Upper lobe of left lung (tissue), 6 donors: ENCODE measurements around the gene ESYT1. TPM values are rescaled to one million over a fixed set of nuclear protein-coding genes. Genes with fewer than 3 reads are reported as not detected.
A peak's percentile ranks its signal among the peaks of the same experiment; 100 is the strongest.
"Not testable (repeated sequence)": the region's sequence is repeated elsewhere in the genome, so short reads cannot be mapped to it uniquely, and the experiment has no call there.

Experiments
- ATAC-seq, 2 donors: fragments of 200-7000 bp; cut with Tn5 transposase; one replicate each; pipeline ENCODE4 v1.9.1; 2022; ENCODE audit warnings: mild to moderate bottlenecking in 2 of 2, moderate library complexity in 2 of 2; ENCODE audit not compliant: low FRiP score in 2 of 2
- DNase-seq, 2 donors: peaks; one replicate each; pipeline ENCODE4 v3.0.0-alpha.2; 2019 to 2020
- H3K27ac ChIP-seq, 4 donors: fragments of 200-600 bp; sonication (generic); one replicate each; pipeline ENCODE4 v1.5.1; 2016 to 2019
- H3K27me3 ChIP-seq, 4 donors: fragments of 200-600 bp; sonication (generic); one replicate each; pipeline ENCODE4 v1.5.1; 2017 to 2019
- H3K36me3 ChIP-seq, 4 donors: fragments of 200-600 bp; sonication (generic); one replicate each; pipeline ENCODE4 v1.5.1; 2016 to 2019
- H3K4me1 ChIP-seq, 4 donors: fragments of 200-600 bp; sonication (generic); one replicate each; pipeline ENCODE4 v1.5.1; 2018 to 2019
- H3K4me3 ChIP-seq, 4 donors: fragments of 200-600 bp; sonication (generic); one replicate each; pipeline ENCODE4 v1.5.1; 2017 to 2019; ENCODE audit warnings: mild to moderate bottlenecking in 2 of 4, moderate library complexity in 1 of 4
- H3K9me3 ChIP-seq, 4 donors: fragments of 200-600 bp; sonication (generic); one replicate each; pipeline ENCODE4 v1.5.1; 2018 to 2019
- CTCF ChIP-seq, 6 experiments: fragments of 450-650 bp in 4 of 6; fragments of 200-600 bp in 2 of 6; sonication (generic) in 2 of 6; IDR thresholded peaks; one replicate each; pipeline ENCODE4 v1.5.1; 2016 to 2019; ENCODE audit warnings: antibody characterized with exemption in 6 of 6
- EP300 ChIP-seq, 4 donors: sonication (generic); formaldehyde crosslinking; IDR thresholded peaks; one replicate each; pipeline ENCODE4 v1.5.1; 2017; ENCODE audit warnings: antibody characterized with exemption in 4 of 4, control low read depth in 2 of 4
- POLR2A ChIP-seq, 4 donors: fragments of 450-650 bp; IDR thresholded peaks; one replicate each; pipeline ENCODE4 v1.5.1; 2016 to 2017; ENCODE audit warnings: antibody characterized with exemption in 4 of 4, mild to moderate bottlenecking in 2 of 4
- POLR2AphosphoS5 ChIP-seq, 2 donors: sonication (generic); formaldehyde crosslinking; IDR thresholded peaks; one replicate each; pipeline ENCODE4 v1.5.1; 2017; ENCODE audit warnings: antibody characterized with exemption in 2 of 2
- WGBS, 2 donors: methylation state at CpG; one replicate each; pipeline ENCODE4 v1.1.5; 2017 to 2018; 5-methylcytosine and 5-hydroxymethylcytosine counted together
- total RNA-seq, 6 donors: library from RNA; depleted of rRNA in 4 of 6; stranded (reverse); fragments of >200 nt in 4 of 6; gene quantifications; one replicate each; pipeline versions ENCODE4 v1.1.0 to v1.2.1, GENCODE V29; 2016 to 2021
- donor health status: DM: no; HTN: no; CAD: no; lungs with moderate emphysema.
- donor health status: DM: no; HTN: yes; CAD: no; lungs with severe emphysema.

Gene ESYT1
- total RNA-seq, 6 donors from 2014 or later: 73.9 to 132 (median 112) TPM

- peaks cover 43 to 59% (median 53%) of the 10 kb centered on the region in 4 donors for H3K36me3 ChIP-seq
Measured at GRCh38 chr12:56107242-56107641, 20.8 kb upstream of the ESYT1 start.

GRCh38 chr12:56110571-56110970 is 17.5 kb upstream of the ESYT1 start:
- peaks cover 43 to 76% (median 62%) of the 10 kb centered on the region in 4 donors for H3K36me3 ChIP-seq
- peaks cover 9 to 17% (median 10%) of the 10 kb centered on the region in 4 donors for H3K4me1 ChIP-seq
- H3K27me3 ChIP-seq: no peaks in the 10 kb centered on the region
- no peak for ATAC-seq
- no peaks in the 10 kb centered on the region for H3K9me3 ChIP-seq
- no peak overlapping the region for H3K4me3 ChIP-seq
- TF ChIP-seq POLR2A (IDR thresholded peaks at IDR 0.05) (no peak), POLR2AphosphoS5 (IDR thresholded peaks at IDR 0.05) (no peak)
- 90% methylated on average over 5 of the region's 5 CpGs for WGBS, 2 donors
- no peak for DNase-seq
- H3K27ac ChIP-seq: no peak overlapping the region

More at GRCh38 chr12:56107242-56107641, 20.8 kb upstream of the ESYT1 start:
- H3K27me3 ChIP-seq: no peaks in the 10 kb centered on the region
- H3K4me3 ChIP-seq: no peak overlapping the region
- no peaks in the 10 kb centered on the region for H3K9me3 ChIP-seq
- no peak for TF ChIP-seq POLR2A (IDR thresholded peaks at IDR 0.05)
- no peak for TF ChIP-seq POLR2AphosphoS5 (IDR thresholded peaks at IDR 0.05)
- no peak for TF ChIP-seq CTCF (IDR thresholded peaks at IDR 0.05)
- no peak for TF ChIP-seq EP300 (IDR thresholded peaks at IDR 0.05)
- 98 to 100% methylated on average over 3 of the region's 3 CpGs for WGBS, 2 donors
- no peak overlapping the region for H3K27ac ChIP-seq
- no peak for ATAC-seq
- peaks cover 16 to 28% (median 19%) of the 10 kb centered on the region in 4 donors for H3K4me1 ChIP-seq
- no peak for DNase-seq

- peaks cover 26 to 52% (median 41%) of the 10 kb centered on the region in 4 donors for H3K36me3 ChIP-seq
- WGBS, 2 donors: 96% methylated on average over 1 of the region's 1 CpG
- H3K27me3 ChIP-seq: no peaks in the 10 kb centered on the region
- no peak for ATAC-seq
- no peak overlapping the region for H3K4me3 ChIP-seq
- no peak for TF ChIP-seq EP300 (IDR thresholded peaks at IDR 0.05)
- H3K9me3 ChIP-seq: no peaks in the 10 kb centered on the region
- peaks cover 5 to 17% (median 15%) of the 10 kb centered on the region in 4 donors for H3K4me1 ChIP-seq
- H3K27ac ChIP-seq: no peak overlapping the region
- no peak for DNase-seq
Measured at GRCh38 chr12:56114084-56114483, 14.0 kb upstream of the ESYT1 start.

- Histone ChIP-seq H3K9me3 (no peaks in the 10 kb centered on the region), H3K36me3 (peaks cover 16 to 44% (median 30%) of the 10 kb centered on the region in 4 donors), H3K27ac (peak overlapping the region; percentile 94 to 97 (median 96)), H3K4me1 (peaks cover 16 to 30% (median 27%) of the 10 kb centered on the region in 4 donors), H3K4me3 (peak overlapping the region in 3 of 4 donors; percentile 68 to 86 (median 75)), H3K27me3 (no peaks in the 10 kb centered on the region)
- ATAC-seq: no peak
- no peak for DNase-seq
- TF ChIP-seq POLR2AphosphoS5 (IDR thresholded peaks at IDR 0.05): no peak
- no peak for TF ChIP-seq EP300 (IDR thresholded peaks at IDR 0.05)
- no peak for TF ChIP-seq POLR2A (IDR thresholded peaks at IDR 0.05)
- no peak for TF ChIP-seq CTCF (IDR thresholded peaks at IDR 0.05)
- WGBS, 2 donors: 54 to 59% methylated on average over 10 of the region's 10 CpGs
Measured at GRCh38 chr12:56115329-56115728, 12.7 kb upstream of the ESYT1 start.

GRCh38 chr12:56116267-56117081 is 11.6 kb upstream of the ESYT1 start, which contains the start of gene RPL41:
Gene RPL41, plus strand, starts transcription at chr12:56116633.
- peaks cover 11 to 44% (median 29%) of the 10 kb centered on the region in 4 donors for H3K36me3 ChIP-seq
- ATAC-seq (peak; percentile 88), DNase-seq (peak; percentile 92 to 96)
- no peaks in the 10 kb centered on the region for H3K27me3 ChIP-seq
- no peaks in the 10 kb centered on the region for H3K9me3 ChIP-seq
- H3K4me1 ChIP-seq: peaks cover 16 to 33% (median 29%) of the 10 kb centered on the region in 4 donors
- 0 to 1% methylated on average over 28 to 34 of the region's 34 CpGs for WGBS, 2 donors
- no peak for TF ChIP-seq CTCF (IDR thresholded peaks at IDR 0.05)
- peak; percentile 99 for TF ChIP-seq POLR2AphosphoS5 (IDR thresholded peaks at IDR 0.05)
- TF ChIP-seq EP300 (IDR thresholded peaks at IDR 0.05): peak in 1 of 4 donors; percentile 73
- TF ChIP-seq POLR2A (IDR thresholded peaks at IDR 0.05): peak; percentile 91 to 98 (median 94)
- peak within 1 kb of the TSS; percentile 94 to 97 (median 96) for H3K27ac ChIP-seq
- peak within 1 kb of the TSS; percentile 68 to 86 (median 74) for H3K4me3 ChIP-seq

GRCh38 chr12:56117082-56117706 is 10.9 kb upstream of the ESYT1 start:
- DNase-seq, H3K27me3 ChIP-seq, ATAC-seq, H3K9me3 ChIP-seq: not testable (repeated sequence)
- H3K4me1 ChIP-seq: peaks cover 16 to 33% (median 29%) of the 10 kb centered on the region in 4 donors
- peaks cover 9 to 44% (median 25%) of the 10 kb centered on the region in 4 donors for H3K36me3 ChIP-seq
- 3 to 4% methylated on average over 16 of the region's 16 CpGs for WGBS, 2 donors
- H3K27ac ChIP-seq: peak overlapping the region; percentile 94 to 97 (median 96)
- peak overlapping the region; percentile 68 to 86 (median 74) for H3K4me3 ChIP-seq
